OCI-M1 (cell line): ENCODE measurements around the gene ARID3A.
A peak's percentile ranks its signal among the peaks of the same experiment; 100 is the strongest.

Experiments used
- DNase-seq: peaks from one replicate; lab custom pipeline; 2025; lab: John Stamatoyannopoulos, UW

ARID3A gene

DNA sequence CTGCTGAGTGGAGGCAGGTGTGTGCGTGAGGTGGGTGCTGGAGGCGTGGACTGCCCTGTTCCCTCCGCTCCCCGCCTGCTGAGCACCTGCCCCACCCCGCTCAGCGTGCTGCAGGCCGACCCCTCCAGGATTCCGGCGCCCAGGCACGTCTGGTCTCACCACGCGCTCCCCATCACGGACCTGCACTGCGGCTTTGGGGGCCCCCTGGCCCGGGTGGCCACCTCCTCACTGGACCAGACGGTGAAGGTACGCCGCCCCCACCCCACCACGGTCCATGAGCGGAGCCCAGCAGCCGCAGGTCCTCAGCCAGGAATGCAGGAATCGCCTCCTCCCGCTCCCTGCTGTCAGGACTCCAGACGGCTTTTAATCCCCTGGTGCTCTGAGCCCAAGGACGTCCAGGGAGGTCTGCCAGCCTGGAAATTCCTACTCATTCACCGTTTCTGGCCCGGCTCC is 64.3 kb downstream of the ARID3A start:
- no peak for DNase-seq

DNA sequence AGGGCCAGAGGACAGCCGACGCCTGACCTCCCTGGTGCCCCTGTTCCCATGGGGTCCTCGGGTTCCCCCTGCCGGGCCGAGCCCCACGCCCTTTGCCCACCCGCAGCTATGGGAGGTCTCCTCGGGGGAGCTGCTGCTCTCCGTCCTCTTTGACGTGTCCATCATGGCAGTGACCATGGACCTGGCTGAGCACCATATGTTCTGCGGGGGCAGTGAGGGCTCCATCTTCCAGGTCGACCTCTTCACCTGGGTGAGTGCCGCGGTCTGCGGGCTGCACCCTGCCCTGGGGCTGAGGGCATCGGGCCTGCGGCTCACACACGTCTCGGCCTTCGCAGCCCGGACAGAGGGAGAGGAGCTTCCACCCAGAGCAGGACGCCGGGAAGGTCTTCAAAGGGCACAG is 64.9 kb downstream of the ARID3A start:
- DNase-seq = no peak

DNA sequence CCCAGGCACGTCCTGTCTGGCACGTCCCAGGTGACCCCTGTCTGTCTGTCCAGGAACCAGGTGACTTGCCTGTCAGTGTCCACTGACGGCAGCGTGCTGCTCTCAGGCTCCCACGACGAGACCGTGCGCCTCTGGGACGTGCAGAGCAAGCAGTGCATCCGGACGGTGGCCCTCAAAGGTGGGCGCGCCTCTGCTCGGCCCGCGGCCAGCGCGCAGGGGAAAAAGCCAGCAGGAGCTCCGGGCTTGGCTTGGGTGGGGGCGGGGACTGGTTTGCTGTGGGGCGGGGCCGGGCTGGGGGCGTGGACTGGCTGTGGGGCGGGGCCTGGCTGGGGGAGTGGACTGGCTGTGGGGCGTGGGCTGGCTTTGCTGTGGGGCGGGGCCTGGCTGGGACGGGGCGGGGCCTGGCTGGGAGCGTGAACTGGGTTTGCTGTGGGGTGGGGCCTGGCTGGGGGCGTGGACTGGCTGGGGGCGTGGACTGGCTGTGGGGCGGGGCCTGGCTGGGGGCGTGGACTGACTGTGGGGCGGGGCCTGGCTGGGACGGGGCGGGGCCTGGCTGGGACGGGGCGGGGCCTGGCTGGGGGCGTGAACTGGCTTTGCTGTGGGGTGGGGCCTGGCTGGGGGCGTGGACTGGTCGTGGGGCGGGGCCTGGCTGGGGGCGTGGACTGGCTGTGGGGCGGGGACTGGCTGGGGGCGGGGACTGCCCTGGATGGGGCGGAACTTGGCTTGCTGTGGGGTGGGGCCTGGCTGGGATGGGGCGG is 65.5 kb downstream of the ARID3A start:
- DNase-seq = peak; percentile 15

- DNase-seq = no peak
These were observed 66.3 kb downstream of the ARID3A start for GRCh38 chr19:991932-992669.

DNA sequence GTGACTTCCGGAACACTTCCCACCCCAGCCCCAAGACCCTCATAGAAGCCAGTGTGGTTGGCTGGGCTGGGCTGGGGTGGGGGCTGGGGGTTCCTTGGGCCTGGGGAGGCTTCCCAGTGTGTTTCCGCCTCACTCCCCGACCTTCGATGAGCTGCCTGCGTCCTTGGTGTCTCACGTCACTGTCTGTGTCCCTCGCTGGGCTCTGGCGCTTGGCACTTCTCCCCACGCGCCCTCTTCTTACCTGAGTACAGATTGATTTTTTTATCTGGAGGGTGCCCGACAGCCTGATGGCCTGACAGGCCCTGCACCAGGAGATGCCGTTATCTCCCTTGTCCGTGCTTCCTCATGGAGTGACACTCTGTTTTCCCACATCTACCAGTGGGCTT is 66.8 kb downstream of the ARID3A start:
- no peak for DNase-seq

- no peak for DNase-seq
These were observed 67.6 kb downstream of the ARID3A start for GRCh38 chr19:993361-993830.

DNA sequence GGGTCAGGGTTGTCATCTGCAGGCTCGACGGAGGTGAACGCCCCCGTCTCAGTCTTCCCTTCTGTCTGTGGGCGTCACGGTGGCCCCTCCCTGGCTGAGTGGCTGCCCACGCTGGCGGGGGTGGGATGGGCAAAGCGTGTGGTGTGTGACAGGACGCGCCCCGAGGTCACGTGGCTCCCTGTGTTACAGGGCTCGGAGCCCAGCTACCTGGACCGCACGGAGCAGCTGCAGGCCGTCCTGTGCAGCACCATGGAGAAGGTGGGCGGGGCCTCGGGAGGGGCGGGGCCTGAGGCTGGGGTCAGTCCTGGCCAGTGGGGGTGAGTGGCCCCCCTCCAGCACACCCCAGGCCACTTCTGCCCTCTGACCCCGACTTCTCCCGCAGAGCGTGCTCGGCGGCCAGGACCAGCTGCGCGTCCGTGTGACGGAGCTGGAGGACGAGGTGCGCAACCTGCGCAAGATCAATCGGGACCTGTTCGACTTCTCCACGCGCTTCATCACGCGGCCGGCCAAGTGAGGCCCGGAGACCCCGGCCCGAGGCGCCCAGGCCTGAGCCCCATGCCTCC is 68.1 kb downstream of the ARID3A start:
- no peak for DNase-seq

GRCh38 chr19:994516-994915 is 68.7 kb downstream of the ARID3A start:
- no peak for DNase-seq

DNA sequence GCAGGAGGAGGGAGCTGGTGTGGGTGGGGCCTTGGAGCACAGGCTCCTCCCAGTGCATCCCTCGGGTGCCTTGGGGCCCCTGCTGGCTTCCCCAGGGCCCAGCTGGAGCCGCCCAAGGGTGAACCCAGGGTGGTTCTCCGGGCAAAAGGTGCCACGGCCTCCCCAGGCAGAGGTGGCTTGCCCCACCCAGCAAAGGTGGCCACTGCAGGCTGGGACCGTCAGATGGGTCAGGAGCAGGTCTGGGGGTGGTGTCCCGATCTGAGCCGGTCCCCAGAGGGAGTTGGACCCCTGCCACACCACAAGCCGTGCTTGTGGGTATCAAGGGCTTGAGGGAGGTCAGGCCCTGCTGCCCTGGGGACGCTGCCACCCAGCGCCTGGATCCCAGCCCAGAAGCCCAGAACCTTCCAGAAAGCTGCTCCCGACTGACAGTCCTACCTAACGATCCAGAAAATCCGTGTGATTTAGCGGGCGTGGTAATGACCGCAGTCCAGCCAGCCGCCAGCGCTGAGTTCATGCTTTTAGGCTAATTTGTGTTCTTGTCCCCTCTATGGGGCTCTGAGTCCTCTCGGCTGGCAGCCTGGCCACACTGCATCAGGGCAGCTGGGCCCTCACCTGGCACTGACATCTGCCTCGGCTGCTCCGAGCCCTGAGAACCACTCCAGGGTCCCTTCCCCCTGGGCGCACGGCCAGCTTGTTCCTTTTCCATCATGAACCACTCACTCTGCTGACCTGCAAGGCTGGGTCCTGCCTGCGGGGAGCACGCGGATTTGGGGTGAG is 69.4 kb downstream of the ARID3A start:
- no peak for DNase-seq

- DNase-seq = peak; percentile 6
These were observed 70.4 kb downstream of the ARID3A start for GRCh38 chr19:996051-996838.

DNA sequence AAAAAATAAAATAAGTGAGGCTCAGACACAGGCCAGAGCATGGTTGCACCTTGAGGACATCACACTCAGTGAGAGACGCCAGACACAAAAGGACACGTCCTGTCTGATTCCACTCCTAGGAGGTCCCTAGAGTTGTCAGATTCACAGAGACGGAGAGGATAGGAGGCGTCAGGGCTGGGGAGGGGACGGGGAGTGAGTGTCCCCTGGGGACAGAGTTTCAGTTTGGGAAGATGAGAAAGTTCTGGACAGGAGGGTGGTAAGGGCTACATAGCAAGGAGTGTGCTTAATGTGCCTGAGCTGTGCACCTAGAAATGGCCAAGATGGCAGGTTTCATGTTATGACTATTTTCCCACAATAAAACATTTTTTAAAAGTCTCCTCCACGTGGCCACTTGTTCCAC is 72.2 kb downstream of the ARID3A start:
- no peak for DNase-seq

GRCh38 chr19:999379-999719 is 73.5 kb downstream of the ARID3A start:
- no peak for DNase-seq

DNA sequence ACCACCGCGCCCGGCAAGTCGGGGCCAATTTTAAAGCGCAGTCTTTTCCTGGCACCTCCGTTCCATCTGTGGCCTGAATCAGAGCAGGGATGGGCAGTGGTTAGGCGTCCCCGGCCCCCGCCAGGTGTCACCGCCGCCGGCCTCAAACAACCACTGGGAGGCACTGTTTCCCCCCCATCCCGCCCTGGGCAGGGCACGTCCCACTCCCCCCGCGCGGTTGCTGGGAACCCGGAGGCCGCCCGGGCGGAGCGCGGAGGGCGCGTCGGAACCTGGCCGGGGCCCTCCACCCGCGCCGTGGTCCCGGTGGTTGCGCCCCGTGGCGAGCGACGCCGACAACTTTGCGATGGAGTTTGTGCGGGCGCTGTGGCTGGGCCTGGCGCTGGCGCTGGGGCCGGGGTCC is 74.3 kb downstream of the ARID3A start, which contains the start of gene GRIN3B:
Gene GRIN3B, plus strand, starts transcription at position 325 of the 400 bp plus-strand sequence. Its CDS starts 19 bp downstream, at position 344.
- DNase-seq = peak; percentile 54

DNA sequence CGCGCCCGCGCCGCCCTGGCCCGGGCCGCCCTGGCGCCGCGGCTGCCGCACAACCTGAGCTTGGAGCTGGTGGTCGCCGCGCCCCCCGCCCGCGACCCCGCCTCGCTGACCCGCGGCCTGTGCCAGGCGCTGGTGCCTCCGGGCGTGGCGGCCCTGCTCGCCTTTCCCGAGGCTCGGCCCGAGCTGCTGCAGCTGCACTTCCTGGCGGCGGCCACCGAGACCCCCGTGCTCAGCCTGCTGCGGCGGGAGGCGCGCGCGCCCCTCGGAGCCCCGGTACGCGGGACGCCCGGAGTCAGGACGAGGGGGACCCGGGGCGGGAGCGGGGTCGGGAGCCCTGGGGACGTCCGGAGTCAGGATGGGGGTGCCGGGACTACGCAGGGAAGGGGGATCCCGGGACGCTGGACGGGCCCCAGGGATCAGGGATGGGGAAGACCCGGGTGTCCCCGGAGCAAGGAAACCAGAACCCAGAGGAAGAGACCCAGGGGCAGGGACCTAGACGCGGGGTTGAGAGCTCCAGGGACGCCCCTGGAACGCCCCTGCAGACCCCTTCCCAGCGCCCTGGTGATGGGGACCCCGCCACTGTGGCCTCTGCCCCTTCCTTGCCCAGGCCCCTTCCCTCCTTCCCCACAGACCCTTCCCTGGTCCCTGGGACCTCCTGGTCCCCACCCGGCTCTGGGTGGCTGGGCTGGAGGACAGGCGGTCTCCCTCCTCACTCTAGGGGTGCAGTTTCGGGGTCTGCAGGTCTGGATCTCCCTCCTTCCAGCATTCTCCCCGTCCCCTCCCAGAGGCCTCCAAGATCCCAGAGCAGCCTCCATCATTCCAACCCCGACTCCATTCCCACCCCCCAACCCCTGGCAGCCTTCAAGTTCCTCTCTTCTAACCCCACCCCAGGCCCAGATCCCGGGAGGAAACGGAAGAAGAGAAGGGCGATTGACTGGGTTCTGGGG is 75.0 kb downstream of the ARID3A start:
- no peak for DNase-seq

- DNase-seq = peak; percentile 61
These were observed 75.8 kb downstream of the ARID3A start for GRCh38 chr19:1001538-1002166.

DNA sequence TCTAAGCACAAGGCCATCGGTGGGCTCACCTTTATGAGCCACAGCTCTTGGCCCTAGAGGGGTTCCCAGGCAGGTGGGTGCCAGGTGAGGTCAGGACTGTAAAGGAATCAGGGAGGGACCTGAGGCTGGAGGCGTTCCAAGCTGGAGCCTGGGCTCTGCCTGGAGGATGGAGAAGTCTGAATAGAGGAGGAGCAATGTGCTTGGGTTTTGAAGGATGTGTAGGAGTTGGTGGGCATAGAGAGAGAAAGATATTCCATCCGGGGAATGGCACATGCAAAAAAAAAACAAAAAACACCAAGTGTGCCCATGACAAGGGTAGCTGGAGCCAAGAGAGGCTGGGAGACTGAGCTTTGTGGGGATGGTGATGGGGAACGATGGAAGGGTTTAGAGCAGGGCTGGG is 76.8 kb downstream of the ARID3A start:
- DNase-seq = no peak

DNA sequence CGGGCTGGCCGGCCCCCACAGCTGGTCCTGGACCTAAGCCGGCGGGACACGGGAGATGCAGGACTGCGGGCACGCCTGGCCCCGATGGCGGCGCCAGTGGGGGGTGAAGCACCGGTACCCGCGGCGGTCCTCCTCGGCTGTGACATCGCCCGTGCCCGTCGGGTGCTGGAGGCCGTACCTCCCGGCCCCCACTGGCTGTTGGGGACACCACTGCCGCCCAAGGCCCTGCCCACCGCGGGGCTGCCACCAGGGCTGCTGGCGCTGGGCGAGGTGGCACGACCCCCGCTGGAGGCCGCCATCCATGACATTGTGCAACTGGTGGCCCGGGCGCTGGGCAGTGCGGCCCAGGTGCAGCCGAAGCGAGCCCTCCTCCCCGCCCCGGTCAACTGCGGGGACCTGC is 77.4 kb downstream of the ARID3A start:
- DNase-seq = no peak

GRCh38 chr19:1004204-1004802 is 78.5 kb downstream of the ARID3A start:
- DNase-seq = no peak
